Gastroesophageal sphincter (tissue), 3 donors: ENCODE data around the gene MLST8.

Source experiments
- POLR2A ChIP-seq, 2 donors: fragments of 450-650 bp; IDR thresholded peaks; one replicate each; pipeline ENCODE4 v1.6.1; 2017; ENCODE audit warnings: antibody characterized with exemption in 2 of 2, mild to moderate bottlenecking in 2 of 2, moderate library complexity in 1 of 2
- TF ChIP-seq, protein P1 (sequence below), 4 experiments: fragments of 200-600 bp in 2 of 4; fragments of 450-650 bp in 2 of 4; sonication (generic) in 1 of 4; IDR thresholded peaks; one replicate each; pipeline ENCODE4 v1.5.1; 2017 to 2019; ENCODE audit warnings: antibody characterized with exemption in 4 of 4, mild to moderate bottlenecking in 2 of 4, moderate library complexity in 2 of 4

DNA sequence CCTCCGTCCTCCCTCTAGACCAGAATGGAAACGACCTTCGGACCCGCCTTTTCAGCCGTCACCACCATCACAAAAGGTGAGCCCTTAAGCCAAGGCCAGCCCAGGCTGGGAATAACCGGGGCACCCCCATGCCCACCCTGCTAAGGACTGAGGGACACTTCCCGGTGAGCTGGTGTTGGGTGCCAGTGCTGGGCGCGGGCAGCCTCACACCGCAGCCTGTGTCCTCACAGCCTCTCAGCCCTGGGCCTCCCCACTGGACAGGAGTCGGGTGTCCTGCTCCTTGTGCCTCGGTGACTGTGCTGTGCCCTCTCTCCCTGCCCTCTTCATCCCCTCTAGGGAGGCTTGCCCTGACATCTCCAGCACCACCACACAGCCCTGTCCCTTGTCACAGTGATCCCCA, 39.4 kb upstream of the MLST8 start:
- TF ChIP-seq, protein P1, sequence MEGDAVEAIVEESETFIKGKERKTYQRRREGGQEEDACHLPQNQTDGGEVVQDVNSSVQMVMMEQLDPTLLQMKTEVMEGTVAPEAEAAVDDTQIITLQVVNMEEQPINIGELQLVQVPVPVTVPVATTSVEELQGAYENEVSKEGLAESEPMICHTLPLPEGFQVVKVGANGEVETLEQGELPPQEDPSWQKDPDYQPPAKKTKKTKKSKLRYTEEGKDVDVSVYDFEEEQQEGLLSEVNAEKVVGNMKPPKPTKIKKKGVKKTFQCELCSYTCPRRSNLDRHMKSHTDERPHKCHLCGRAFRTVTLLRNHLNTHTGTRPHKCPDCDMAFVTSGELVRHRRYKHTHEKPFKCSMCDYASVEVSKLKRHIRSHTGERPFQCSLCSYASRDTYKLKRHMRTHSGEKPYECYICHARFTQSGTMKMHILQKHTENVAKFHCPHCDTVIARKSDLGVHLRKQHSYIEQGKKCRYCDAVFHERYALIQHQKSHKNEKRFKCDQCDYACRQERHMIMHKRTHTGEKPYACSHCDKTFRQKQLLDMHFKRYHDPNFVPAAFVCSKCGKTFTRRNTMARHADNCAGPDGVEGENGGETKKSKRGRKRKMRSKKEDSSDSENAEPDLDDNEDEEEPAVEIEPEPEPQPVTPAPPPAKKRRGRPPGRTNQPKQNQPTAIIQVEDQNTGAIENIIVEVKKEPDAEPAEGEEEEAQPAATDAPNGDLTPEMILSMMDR (IDR thresholded peaks at IDR 0.05): no peak
- TF ChIP-seq POLR2A (IDR thresholded peaks at IDR 0.05): no peak
